ENCODE results near the gene LCE2B.
A peak's percentile ranks its signal among the peaks of the same experiment; 100 is the strongest.

Gene LCE2B

DNA sequence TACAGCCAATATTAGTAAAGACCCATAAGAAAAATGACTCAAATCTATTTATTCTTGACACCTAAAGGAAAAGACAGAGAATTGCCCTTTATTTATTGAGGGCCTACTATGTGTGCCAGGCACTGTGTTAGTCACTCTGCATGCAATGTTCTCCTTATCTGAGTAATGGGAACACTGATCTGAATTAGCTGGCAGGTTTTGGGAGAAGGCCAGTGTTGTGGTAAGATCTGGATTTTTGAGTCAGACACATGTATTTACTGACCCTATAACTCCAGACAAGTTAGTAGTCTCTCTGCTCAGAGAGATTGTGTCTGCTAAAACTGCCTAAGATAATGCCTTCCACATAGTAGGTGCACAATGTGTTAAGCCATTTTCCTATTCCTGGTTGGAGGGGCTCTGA lies 39.3 kb downstream of the LCE2B start:
- no peak overlapping the region for H3K4me3 ChIP-seq (ENCODE audit: control insufficient read depth, low read depth, low read length)
- DNase-seq (ENCODE audit: low read depth), result peak; percentile 58
- TF ChIP-seq, protein P1, sequence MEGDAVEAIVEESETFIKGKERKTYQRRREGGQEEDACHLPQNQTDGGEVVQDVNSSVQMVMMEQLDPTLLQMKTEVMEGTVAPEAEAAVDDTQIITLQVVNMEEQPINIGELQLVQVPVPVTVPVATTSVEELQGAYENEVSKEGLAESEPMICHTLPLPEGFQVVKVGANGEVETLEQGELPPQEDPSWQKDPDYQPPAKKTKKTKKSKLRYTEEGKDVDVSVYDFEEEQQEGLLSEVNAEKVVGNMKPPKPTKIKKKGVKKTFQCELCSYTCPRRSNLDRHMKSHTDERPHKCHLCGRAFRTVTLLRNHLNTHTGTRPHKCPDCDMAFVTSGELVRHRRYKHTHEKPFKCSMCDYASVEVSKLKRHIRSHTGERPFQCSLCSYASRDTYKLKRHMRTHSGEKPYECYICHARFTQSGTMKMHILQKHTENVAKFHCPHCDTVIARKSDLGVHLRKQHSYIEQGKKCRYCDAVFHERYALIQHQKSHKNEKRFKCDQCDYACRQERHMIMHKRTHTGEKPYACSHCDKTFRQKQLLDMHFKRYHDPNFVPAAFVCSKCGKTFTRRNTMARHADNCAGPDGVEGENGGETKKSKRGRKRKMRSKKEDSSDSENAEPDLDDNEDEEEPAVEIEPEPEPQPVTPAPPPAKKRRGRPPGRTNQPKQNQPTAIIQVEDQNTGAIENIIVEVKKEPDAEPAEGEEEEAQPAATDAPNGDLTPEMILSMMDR (conservative IDR thresholded peaks at IDR 0.05; ENCODE audit: control insufficient read depth, insufficient read depth, low read depth, low read length), result no peak

DNA sequence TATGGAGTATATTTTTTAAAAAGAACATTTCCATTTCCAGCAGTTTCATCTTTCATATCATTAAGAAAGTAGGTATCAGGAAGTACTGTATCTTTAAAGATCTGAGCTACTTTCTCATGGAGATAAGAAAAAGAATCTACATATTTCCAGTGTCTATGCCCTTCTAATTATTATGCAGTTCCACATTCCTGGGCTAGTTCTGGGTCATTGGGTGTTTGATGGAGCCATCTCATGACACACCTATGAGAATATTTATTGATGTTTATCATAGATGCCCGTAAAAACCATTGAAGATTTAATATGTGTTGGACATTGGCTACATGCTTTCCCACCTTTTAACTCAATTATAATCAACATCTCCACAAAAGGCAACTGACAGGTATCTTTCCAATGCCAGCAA lies 43.1 kb downstream of the LCE2B start:
- no peak for DNase-seq (ENCODE audit: low read depth)
- TF ChIP-seq, protein P1 (conservative IDR thresholded peaks at IDR 0.05; ENCODE audit: control insufficient read depth, insufficient read depth, low read depth, low read length), result no peak
- H3K4me3 ChIP-seq (ENCODE audit: control insufficient read depth, low read depth, low read length), result no peak overlapping the region

DNA sequence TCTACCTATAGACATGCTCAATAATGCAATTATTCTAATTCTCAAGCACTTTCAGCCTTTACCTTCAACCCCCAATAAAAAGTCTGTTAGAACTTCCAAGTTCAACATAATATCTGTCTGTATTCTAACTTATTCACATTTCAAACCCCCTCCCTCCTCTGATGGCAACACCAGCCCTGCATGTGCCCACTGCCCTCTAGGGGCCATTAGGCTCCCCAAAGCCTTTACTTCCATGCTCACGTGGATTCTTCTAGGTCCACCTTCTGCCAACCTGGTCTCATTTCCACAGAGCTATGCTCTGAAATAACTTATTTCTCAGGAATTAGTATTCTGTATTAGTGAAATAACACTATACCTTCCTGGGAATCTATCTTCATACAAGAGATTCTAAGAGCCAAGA lies 49.7 kb downstream of the LCE2B start:
- no peak for DNase-seq (ENCODE audit: low read depth)
- no peak overlapping the region for H3K4me3 ChIP-seq (ENCODE audit: control insufficient read depth, low read depth, low read length)
- TF ChIP-seq, protein P1 (conservative IDR thresholded peaks at IDR 0.05; ENCODE audit: control insufficient read depth, insufficient read depth, low read depth, low read length), result peak; percentile 13
